GM12878 (cell line): ENCODE results near the gene GSTCD. TPM values are rescaled to one million over a fixed set of nuclear protein-coding genes. Genes with fewer than 3 reads are reported as not detected.
"Not testable (repeated sequence)": the region's sequence is repeated elsewhere in the genome, so short reads cannot be mapped to it uniquely, and the experiment has no call there.

Experiments
- ATAC-seq: fragments of 200-7000 bp; cut with Tn5 transposase; 3 replicates; pipeline ENCODE4 v1.9.1; 2020; ENCODE audit warnings: mild to moderate bottlenecking, moderate library complexity
- BruUV-seq: library from RNA; stranded (reverse); fragments of 400-500 nt; replicated peaks from 2 replicates; lab custom pipeline; 2021; lab: Mats Ljungman, UMichigan
- CTCF ChIA-PET: fragments of 300-600 bp; sonication (Branson Sonifier 250); formaldehyde crosslinking; extraction: SDS; loops from one replicate; lab custom pipeline; 2021; ENCODE audit warnings: inconsistent platforms; lab: Yijun Ruan, JAX
- POLR2A ChIA-PET: fragments of 350-600 bp; formaldehyde crosslinking; extraction: SDS; loops from one replicate; lab custom pipeline; 2021; ENCODE audit warnings: inconsistent platforms; lab: Charles Lee
- RAD21 ChIA-PET: fragments of 300-600 bp; sonication (Branson Sonifier 250); formaldehyde crosslinking; loops from one replicate; lab custom pipeline; 2023; ENCODE audit warnings: antibody characterized with exemption; ENCODE audit not compliant: unreplicated experiment; lab: Charles Lee
- SMC1A ChIA-PET: fragments of 300-600 bp; sonication (Branson Sonifier 250); formaldehyde crosslinking; loops from one replicate; lab custom pipeline; 2023; ENCODE audit not compliant: unreplicated experiment, uncharacterized antibody; lab: Charles Lee
- DNase-seq: peaks from one replicate; pipeline ENCODE4 v3.0.0-alpha.2; 2011; ENCODE audit warnings: low read depth, low spot score
- FAIRE-seq: peaks from 3 replicates; lab custom pipeline; 2011; peaks lifted over from hg19 to GRCh38; lab: Jason Lieb, UNC
- H2AFZ ChIP-seq: 2 replicates; pipeline ENCODE4 v1.6.0; 2011; ENCODE audit warnings: low read depth, low read length, control low read depth; ENCODE audit not compliant: control insufficient read depth
- H3K27ac ChIP-seq: 2 replicates; pipeline ENCODE4 v1.5.1; 2011; ENCODE audit warnings: control low read depth; ENCODE audit not compliant: control insufficient read depth, insufficient read depth
- H3K27me3 ChIP-seq, 2 experiments: replicated peaks in 1 of 2; 2 replicates each; pipeline versions ENCODE4 v1.6.0 to v1.6.1; 2011; ENCODE audit warnings: low read length in 1 of 2; ENCODE audit not compliant: control insufficient read depth in 2 of 2, insufficient read depth in 2 of 2
- H3K36me3 ChIP-seq, 2 experiments: 2 replicates each; pipeline ENCODE4 v1.5.1; 2011; ENCODE audit warnings: low read length in 1 of 2; ENCODE audit not compliant: control insufficient read depth in 2 of 2, insufficient read depth in 2 of 2
- H3K4me1 ChIP-seq: 2 replicates; pipeline ENCODE4 v1.6.1; 2011; ENCODE audit warnings: mild to moderate bottlenecking, low read length, moderate library complexity, mixed read lengths; ENCODE audit not compliant: control insufficient read depth, insufficient read depth
- H3K4me2 ChIP-seq: 2 replicates; pipeline ENCODE4 v1.6.0; 2011; ENCODE audit warnings: control low read depth; ENCODE audit not compliant: control insufficient read depth, insufficient read depth
- H3K4me3 ChIP-seq: fragments of 200-600 bp; sonication (generic); 2 replicates; pipeline ENCODE4 v1.5.1; 2016
- H3K79me2 ChIP-seq: 2 replicates; pipeline ENCODE4 v1.6.0; 2011; ENCODE audit warnings: low read length; ENCODE audit not compliant: control insufficient read depth, insufficient read depth
- H3K9ac ChIP-seq: 2 replicates; pipeline ENCODE4 v1.8.0; 2011; ENCODE audit warnings: low read length, control low read depth, mixed read lengths; ENCODE audit not compliant: control insufficient read depth, insufficient read depth
- H3K9me3 ChIP-seq: replicated peaks from 3 replicates; pipeline ENCODE4 v1.5.1; 2011; ENCODE audit warnings: mild to moderate bottlenecking, low read length; ENCODE audit not compliant: control insufficient read depth, insufficient read depth
- H4K20me1 ChIP-seq: 2 replicates; pipeline ENCODE4 v1.6.0; 2011; ENCODE audit not compliant: control insufficient read depth, insufficient read depth
- ATF7 ChIP-seq: fragments of 450-650 bp; IDR thresholded peaks from 2 replicates; pipeline ENCODE4 v1.6.1; 2016; ENCODE audit warnings: low read depth, mild to moderate bottlenecking
- EP300 ChIP-seq, 2 experiments: fragments of 150-350 bp in 1 of 2; IDR thresholded peaks; 2 replicates each; pipeline ENCODE4 v1.6.1; 2011 to 2012; ENCODE audit warnings: low read depth in 2 of 2, low read length in 2 of 2, borderline replicate concordance in 1 of 2, improper control_type of control experiment in 1 of 2, inconsistent platforms in 1 of 2; ENCODE audit not compliant: control insufficient read depth in 1 of 2
- HDGF ChIP-seq: fragments of 450-650 bp; IDR thresholded peaks from 2 replicates; pipeline ENCODE4 v1.6.1; 2016; ENCODE audit warnings: antibody characterized with exemption
- KLF5 ChIP-seq: fragments of 450-650 bp; IDR thresholded peaks from 2 replicates; pipeline ENCODE4 v1.6.1; 2014; ENCODE audit warnings: mild to moderate bottlenecking; ENCODE audit not compliant: partially characterized antibody
- NFYB ChIP-seq: IDR thresholded peaks from 2 replicates; pipeline ENCODE4 v1.6.1; 2011; ENCODE audit warnings: low read depth, mild to moderate bottlenecking, low read length, improper control_type of control experiment, moderate library complexity; ENCODE audit not compliant: insufficient read depth
- TCF7 ChIP-seq: IDR thresholded peaks from 2 replicates; pipeline ENCODE4 v1.6.1; 2014; ENCODE audit warnings: antibody characterized with exemption, borderline replicate concordance
- ZNF622 ChIP-seq: fragments of 450-650 bp; IDR thresholded peaks from 2 replicates; pipeline ENCODE4 v1.6.1; 2017; ENCODE audit warnings: mild to moderate bottlenecking, inconsistent platforms
- ZZZ3 ChIP-seq: IDR thresholded peaks from 2 replicates; pipeline ENCODE4 v1.6.1; 2011; ENCODE audit warnings: low read depth; ENCODE audit not compliant: control insufficient read depth, insufficient read length
- WGBS: methylation state at CpG from one replicate; pipeline ENCODE4 v1.1.6; 2016; ENCODE audit warnings: low lambda C conversion rate; ENCODE audit not compliant: insufficient replicate concordance, insufficient coverage; ENCODE audit errors: missing lambda C conversion rate; 5-methylcytosine and 5-hydroxymethylcytosine counted together
- in situ Hi-C: fragments of 300-500 bp; cut with MboI; formaldehyde crosslinking; loops from 9 replicates; pipeline ENCODE4 v1.14.3; 2018; ENCODE audit warnings: mixed read lengths
- intact Hi-C: fragments of 100-400 bp; cut with micrococcal nuclease; formaldehyde crosslinking; loops from one replicate; pipeline ENCODE4 v1.14.2; 2022; ENCODE audit not compliant: unreplicated experiment
- polyA plus RNA-seq, 11 experiments: library from polyadenylated mRNA; depleted of rRNA in 4 of 11; unstranded in 6 of 11; stranded (reverse) in 5 of 11; fragments of >200 nt; fragmentation: Nextera tagmentation in 4 of 11; fragmentation: Illumina TruSeq in 1 of 11; extraction: Ambion mirVana in 4 of 11; extraction: Trizol in 1 of 11; gene quantifications; 1 replicate in 1 of 11; 2 replicates in 10 of 11; pipeline versions ENCODE4 v1.2.1 to v1.2.3, GENCODE V29; 2011 to 2016; ENCODE audit warnings: inconsistent platforms in 2 of 11, missing spikeins in 2 of 11, low read depth in 1 of 11
- total RNA-seq, 4 experiments: library from RNA; depleted of rRNA in 3 of 4; stranded (reverse); fragments of >200 nt in 3 of 4; fragmentation: Illumina TruSeq in 1 of 4; extraction: Trizol in 1 of 4; gene quantifications; 2 replicates each; pipeline versions ENCODE4 v1.2.1 to v1.2.3, GENCODE V29; 2013 to 2021
- TF ChIP-seq, protein P1 (sequence below): fragments of 450-650 bp; IDR thresholded peaks from 2 replicates; pipeline ENCODE4 v1.6.1; 2017; ENCODE audit warnings: mild to moderate bottlenecking, moderate library complexity
- TF ChIP-seq, protein P2 (sequence below): fragments of 450-650 bp; IDR thresholded peaks from 2 replicates; pipeline ENCODE4 v1.6.1; 2016; ENCODE audit warnings: mild to moderate bottlenecking

Gene GSTCD
- total and polyA plus RNA-seq, 10 of the 15 experiments (the other 5 are each of a cell fraction or from before 2014, with no cell fraction given), result 4.3 to 28.4 (median 14.1) TPM

GRCh38 chr4:105851196-105851595, 142.6 kb downstream of the GSTCD start:
- ChIA-PET SMC1A (interaction anchor here (1.0 kb wide), 1 partner anchor 137 kb away, joined by 4 read pairs; no protein-coding TSS in a partner anchor), CTCF (no interaction called here), POLR2A (no interaction called here), RAD21 (no interaction called here)
- 97% methylated on average over 3 of the region's 3 CpGs for WGBS
- no peaks in the 10 kb centered on the region for H3K79me2 ChIP-seq
- no peak overlapping the region for H3K27ac ChIP-seq
- intact Hi-C loops, result no loop called here
- no peak overlapping the region for H3K9ac ChIP-seq
- H3K9me3 ChIP-seq, result no peaks in the 10 kb centered on the region; the same call in 2 of the 3 replicates
- DNase-seq, result no peak
- H3K4me3 ChIP-seq, result no peak overlapping the region
- H2AFZ ChIP-seq, result no peak overlapping the region
- no peaks in the 10 kb centered on the region for H3K27me3 ChIP-seq
- FAIRE-seq, result no peak
- no peaks in the 10 kb centered on the region for H4K20me1 ChIP-seq
- in situ Hi-C loops, result no loop called here
- ATAC-seq, result no peak
- no peak overlapping the region for H3K4me2 ChIP-seq
- TF ChIP-seq HDGF (no peak), ATF7 (no peak), ZNF622 (no peak), KLF5 (no peak), TCF7 (no peak), EP300 (IDR thresholded peaks at IDR 0.05; ENCODE audit: borderline replicate concordance in 1 of 2, control insufficient read depth in 1 of 2, low read depth in 2 of 2, low read length in 2 of 2) (no peak), ZZZ3 (no peak), NFYB (no peak)
- TF ChIP-seq, protein P1, sequence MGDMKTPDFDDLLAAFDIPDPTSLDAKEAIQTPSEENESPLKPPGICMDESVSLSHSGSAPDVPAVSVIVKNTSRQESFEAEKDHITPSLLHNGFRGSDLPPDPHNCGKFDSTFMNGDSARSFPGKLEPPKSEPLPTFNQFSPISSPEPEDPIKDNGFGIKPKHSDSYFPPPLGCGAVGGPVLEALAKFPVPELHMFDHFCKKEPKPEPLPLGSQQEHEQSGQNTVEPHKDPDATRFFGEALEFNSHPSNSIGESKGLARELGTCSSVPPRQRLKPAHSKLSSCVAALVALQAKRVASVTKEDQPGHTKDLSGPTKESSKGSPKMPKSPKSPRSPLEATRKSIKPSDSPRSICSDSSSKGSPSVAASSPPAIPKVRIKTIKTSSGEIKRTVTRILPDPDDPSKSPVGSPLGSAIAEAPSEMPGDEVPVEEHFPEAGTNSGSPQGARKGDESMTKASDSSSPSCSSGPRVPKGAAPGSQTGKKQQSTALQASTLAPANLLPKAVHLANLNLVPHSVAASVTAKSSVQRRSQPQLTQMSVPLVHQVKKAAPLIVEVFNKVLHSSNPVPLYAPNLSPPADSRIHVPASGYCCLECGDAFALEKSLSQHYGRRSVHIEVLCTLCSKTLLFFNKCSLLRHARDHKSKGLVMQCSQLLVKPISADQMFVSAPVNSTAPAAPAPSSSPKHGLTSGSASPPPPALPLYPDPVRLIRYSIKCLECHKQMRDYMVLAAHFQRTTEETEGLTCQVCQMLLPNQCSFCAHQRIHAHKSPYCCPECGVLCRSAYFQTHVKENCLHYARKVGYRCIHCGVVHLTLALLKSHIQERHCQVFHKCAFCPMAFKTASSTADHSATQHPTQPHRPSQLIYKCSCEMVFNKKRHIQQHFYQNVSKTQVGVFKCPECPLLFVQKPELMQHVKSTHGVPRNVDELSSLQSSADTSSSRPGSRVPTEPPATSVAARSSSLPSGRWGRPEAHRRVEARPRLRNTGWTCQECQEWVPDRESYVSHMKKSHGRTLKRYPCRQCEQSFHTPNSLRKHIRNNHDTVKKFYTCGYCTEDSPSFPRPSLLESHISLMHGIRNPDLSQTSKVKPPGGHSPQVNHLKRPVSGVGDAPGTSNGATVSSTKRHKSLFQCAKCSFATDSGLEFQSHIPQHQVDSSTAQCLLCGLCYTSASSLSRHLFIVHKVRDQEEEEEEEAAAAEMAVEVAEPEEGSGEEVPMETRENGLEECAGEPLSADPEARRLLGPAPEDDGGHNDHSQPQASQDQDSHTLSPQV, result no peak
- TF ChIP-seq, protein P2, sequence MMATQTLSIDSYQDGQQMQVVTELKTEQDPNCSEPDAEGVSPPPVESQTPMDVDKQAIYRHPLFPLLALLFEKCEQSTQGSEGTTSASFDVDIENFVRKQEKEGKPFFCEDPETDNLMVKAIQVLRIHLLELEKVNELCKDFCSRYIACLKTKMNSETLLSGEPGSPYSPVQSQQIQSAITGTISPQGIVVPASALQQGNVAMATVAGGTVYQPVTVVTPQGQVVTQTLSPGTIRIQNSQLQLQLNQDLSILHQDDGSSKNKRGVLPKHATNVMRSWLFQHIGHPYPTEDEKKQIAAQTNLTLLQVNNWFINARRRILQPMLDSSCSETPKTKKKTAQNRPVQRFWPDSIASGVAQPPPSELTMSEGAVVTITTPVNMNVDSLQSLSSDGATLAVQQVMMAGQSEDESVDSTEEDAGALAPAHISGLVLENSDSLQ, result no peak
- TF ChIP-seq, all 136 proteins: peak for 0
- Histone ChIP-seq H3K4me1 (no peaks in the 10 kb centered on the region), H3K36me3 (no peaks in the 10 kb centered on the region)
- BruUV-seq, result no TSS peak

- whole genome bisulfite sequencing, result 97% methylated on average over 2 of the region's 2 CpGs
- H3K4me2 ChIP-seq, CTCF ChIA-PET, SMC1A ChIA-PET, ATAC-seq, H3K27me3 ChIP-seq, H2AFZ ChIP-seq, POLR2A ChIA-PET, in situ Hi-C loops, intact Hi-C loops, H3K4me3 ChIP-seq, DNase-seq, FAIRE-seq, BruUV-seq, H3K79me2 ChIP-seq, H4K20me1 ChIP-seq, H3K9me3 ChIP-seq, RAD21 ChIA-PET, H3K4me1 ChIP-seq, H3K36me3 ChIP-seq, H3K27ac ChIP-seq, H3K9ac ChIP-seq: not testable (repeated sequence)
Observed at GRCh38 chr4:105852230-105852629, 143.6 kb downstream of the GSTCD start.
